Measurements from ENCODE around the gene VTI1B.

VTI1B gene

DNA sequence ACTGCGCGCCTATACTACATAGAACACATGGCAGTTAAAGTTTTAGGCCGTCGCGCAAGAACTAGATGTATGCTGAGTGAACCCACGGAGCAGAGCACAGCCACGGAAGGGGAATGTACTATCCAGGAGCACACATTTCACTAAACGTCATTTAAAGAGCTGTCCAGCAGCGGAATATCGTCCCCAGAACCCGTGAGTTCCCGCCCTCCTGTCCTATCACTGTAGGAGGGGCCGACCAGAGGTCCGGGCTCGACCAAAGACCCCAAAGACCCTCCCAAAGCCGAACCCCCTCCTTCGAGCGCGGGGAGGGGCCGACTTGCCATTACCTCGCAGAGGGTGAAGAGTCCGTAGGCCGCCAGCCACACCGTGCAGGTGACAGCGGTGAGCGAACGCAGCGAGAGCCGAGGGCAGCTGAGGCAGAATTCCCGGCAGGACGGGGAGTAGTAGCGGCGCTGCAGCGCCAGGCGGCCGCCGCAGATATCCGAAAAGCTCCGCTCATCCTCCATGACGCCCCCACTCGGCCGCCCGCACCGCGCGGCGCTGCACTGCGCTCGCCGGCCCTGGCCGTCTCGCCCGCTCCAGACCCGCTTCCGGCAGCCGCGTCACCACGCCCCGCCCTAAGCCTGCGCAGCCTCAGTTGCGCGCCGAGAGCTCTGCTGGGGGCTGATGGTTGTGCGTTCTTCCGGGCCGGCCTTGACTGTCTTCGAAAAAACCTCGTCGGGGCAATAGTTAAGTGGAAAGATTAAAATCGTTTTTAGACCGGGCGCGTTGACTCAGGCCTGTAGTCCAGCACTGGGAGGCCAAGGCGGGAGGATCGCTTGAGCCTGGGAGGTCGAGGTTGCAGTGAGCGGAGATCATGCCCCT is 74.5 kb downstream of the VTI1B start, which contains the start of gene PIGH:
PIGH (minus strand) TSS at position 571 of the 864 bp plus-strand sequence; CDS start at position 506, 65 bp downstream.
- ChIA-PET CTCF (interaction anchor here (0.6 to 1.8 kb wide), 13 partner anchors 10 to 168 kb away, joined by 3 to 14 read pairs (median 3); partner anchors contain the start of genes RDH11 and RDH12), POLR2A (ENCODE audit: low non-redundant PET) (interaction anchor here (1.0 kb wide), 2 partner anchors 10 to 20 kb away, joined by 3 read pairs; partner anchors contain the start of gene ARG2)
- peak; percentile 86 for DNase-seq (ENCODE audit: low spot score)
- peak within 1 kb of the TSS; percentile 79 for H3K27ac ChIP-seq
- TF ChIP-seq, protein P1, sequence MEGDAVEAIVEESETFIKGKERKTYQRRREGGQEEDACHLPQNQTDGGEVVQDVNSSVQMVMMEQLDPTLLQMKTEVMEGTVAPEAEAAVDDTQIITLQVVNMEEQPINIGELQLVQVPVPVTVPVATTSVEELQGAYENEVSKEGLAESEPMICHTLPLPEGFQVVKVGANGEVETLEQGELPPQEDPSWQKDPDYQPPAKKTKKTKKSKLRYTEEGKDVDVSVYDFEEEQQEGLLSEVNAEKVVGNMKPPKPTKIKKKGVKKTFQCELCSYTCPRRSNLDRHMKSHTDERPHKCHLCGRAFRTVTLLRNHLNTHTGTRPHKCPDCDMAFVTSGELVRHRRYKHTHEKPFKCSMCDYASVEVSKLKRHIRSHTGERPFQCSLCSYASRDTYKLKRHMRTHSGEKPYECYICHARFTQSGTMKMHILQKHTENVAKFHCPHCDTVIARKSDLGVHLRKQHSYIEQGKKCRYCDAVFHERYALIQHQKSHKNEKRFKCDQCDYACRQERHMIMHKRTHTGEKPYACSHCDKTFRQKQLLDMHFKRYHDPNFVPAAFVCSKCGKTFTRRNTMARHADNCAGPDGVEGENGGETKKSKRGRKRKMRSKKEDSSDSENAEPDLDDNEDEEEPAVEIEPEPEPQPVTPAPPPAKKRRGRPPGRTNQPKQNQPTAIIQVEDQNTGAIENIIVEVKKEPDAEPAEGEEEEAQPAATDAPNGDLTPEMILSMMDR (conservative IDR thresholded peaks at IDR 0.05; ENCODE audit: low read depth), result peak; percentile 65

Measured in RWPE1 (cell line).